Mucosa of rectum (tissue), 2 donors: ENCODE measurements around the gene SINHCAF.
"Not testable (repeated sequence)": the region's sequence is repeated elsewhere in the genome, so short reads cannot be mapped to it uniquely, and the experiment has no call there.

Source experiments
- H3K27ac ChIP-seq, 2 donors: one replicate each; pipeline ENCODE4 v1.7.0; 2013; ENCODE audit warnings: inconsistent platforms in 2 of 2, low read depth in 2 of 2, low read length in 2 of 2
- H3K27me3 ChIP-seq, 2 donors: one replicate each; pipeline ENCODE4 v1.7.0; 2013; ENCODE audit warnings: low read length in 2 of 2; ENCODE audit not compliant: control insufficient read depth in 2 of 2, insufficient read depth in 2 of 2
- H3K36me3 ChIP-seq, 2 donors: one replicate each; pipeline ENCODE4 v1.7.0; 2013; ENCODE audit warnings: low read length in 2 of 2; ENCODE audit not compliant: control insufficient read depth in 2 of 2, insufficient read depth in 2 of 2
- H3K4me1 ChIP-seq, 2 donors: one replicate each; pipeline ENCODE4 v1.7.0; 2013; ENCODE audit warnings: low read length in 2 of 2, mild to moderate bottlenecking in 1 of 2; ENCODE audit not compliant: control insufficient read depth in 2 of 2, insufficient read depth in 2 of 2
- H3K4me3 ChIP-seq, 2 donors: one replicate each; pipeline ENCODE4 v1.7.0; 2013; ENCODE audit warnings: low read length in 2 of 2
- H3K9ac ChIP-seq, 2 donors: one replicate each; pipeline ENCODE4 v1.7.0; 2013; ENCODE audit warnings: low read length in 2 of 2, low read depth in 1 of 2, mild to moderate bottlenecking in 1 of 2
- H3K9me3 ChIP-seq, 2 donors: one replicate each; pipeline ENCODE4 v1.7.0; 2013; ENCODE audit warnings: low read length in 2 of 2; ENCODE audit not compliant: control insufficient read depth in 2 of 2
- donor health status: healthy.
- donor health status: Normal muscosa, but diverticular disease.

The SINHCAF gene

GRCh38 chr12:31272607-31273225, 53.2 kb downstream of the SINHCAF start:
- Histone ChIP-seq H3K27ac (no peak overlapping the region), H3K9me3 (no peaks in the 10 kb centered on the region)

DNA sequence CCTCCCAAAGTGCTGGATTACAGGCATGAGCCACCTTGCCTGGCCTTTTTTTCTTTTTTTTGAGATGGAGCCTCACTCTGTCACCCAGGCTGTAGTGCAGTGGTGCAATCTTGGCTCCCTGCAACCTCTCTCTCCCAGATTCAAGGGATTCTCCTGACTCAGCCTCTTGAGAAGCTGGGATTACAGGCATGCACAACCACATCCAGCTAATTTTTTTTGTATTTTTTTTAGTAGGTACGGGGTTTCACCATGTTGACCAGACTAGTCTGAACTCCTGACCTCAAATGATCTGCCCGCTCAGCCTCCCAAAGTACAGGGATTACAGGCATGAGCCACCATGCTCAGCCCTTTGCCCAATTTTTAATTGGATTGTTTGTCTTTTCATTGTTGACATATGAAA, 58.0 kb downstream of the SINHCAF start:
- H3K9me3 ChIP-seq, result no peaks in the 10 kb centered on the region
- peaks cover 0 to 2% of the 10 kb centered on the region in 2 donors for H3K36me3 ChIP-seq
- H3K27ac ChIP-seq, result no peak overlapping the region
- H3K4me3 ChIP-seq, result no peak overlapping the region
- no peaks in the 10 kb centered on the region for H3K4me1 ChIP-seq
- H3K9ac ChIP-seq, result no peak overlapping the region
- H3K27me3 ChIP-seq, result no peaks in the 10 kb centered on the region

More at GRCh38 chr12:31272607-31273225, 53.2 kb downstream of the SINHCAF start:
- H3K27me3 ChIP-seq, result no peaks in the 10 kb centered on the region
- peaks cover 3 to 10% of the 10 kb centered on the region in 2 donors for H3K36me3 ChIP-seq
- H3K9ac ChIP-seq, result no peak overlapping the region
- no peak overlapping the region for H3K4me3 ChIP-seq
- H3K4me1 ChIP-seq, result no peaks in the 10 kb centered on the region

GRCh38 chr12:31265722-31266121, 60.2 kb downstream of the SINHCAF start:
- H3K27me3 ChIP-seq, result no peaks in the 10 kb centered on the region
- H3K27ac ChIP-seq, result no peak overlapping the region
- no peaks in the 10 kb centered on the region for H3K4me1 ChIP-seq
- peaks cover 0 to 2% of the 10 kb centered on the region in 2 donors for H3K36me3 ChIP-seq
- no peaks in the 10 kb centered on the region for H3K9me3 ChIP-seq
- no peak overlapping the region for H3K9ac ChIP-seq
- H3K4me3 ChIP-seq, result no peak overlapping the region

DNA sequence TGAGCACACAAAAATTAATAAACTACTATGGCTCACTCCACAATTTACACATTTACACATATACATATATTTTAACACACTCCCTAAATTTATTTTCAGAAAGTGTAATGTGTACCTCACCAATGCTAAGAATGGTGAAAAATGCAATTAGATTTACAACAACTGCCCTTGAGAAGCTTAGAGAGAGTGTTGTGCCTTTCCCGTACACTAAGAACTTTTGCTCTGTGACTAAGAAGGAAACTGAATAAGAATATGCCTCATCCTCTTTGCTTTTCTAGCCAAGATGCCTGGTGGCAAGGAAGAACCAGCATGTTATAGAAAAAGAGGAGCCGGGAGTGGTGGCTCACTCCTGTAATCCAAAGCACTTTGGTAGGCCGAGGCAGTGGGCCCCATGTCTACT, 62.3 kb downstream of the SINHCAF start:
- Histone ChIP-seq H3K9me3 (no peaks in the 10 kb centered on the region), H3K4me1 (no peaks in the 10 kb centered on the region)

DNA sequence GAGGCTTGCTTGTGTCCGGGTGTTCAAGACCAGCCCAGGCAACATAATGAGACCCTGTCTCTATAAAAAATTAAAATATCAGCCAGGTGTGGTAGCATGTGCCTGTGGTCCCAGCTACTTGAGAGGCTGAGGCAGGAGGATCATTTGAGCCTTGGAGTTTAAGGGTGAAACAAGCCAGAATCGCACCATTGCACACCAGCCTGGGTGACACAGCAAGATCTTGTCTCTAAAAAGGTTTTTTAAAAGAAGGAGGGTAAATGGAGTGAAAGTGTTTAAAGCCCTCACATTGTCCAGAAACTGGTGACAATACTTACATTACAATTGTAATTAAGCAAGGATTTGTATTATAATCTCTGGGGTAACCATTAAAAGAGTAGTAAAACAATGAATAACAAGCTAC, 64.2 kb downstream of the SINHCAF start:
- no peak overlapping the region for H3K9ac ChIP-seq
- no peaks in the 10 kb centered on the region for H3K27me3 ChIP-seq
- no peaks in the 10 kb centered on the region for H3K9me3 ChIP-seq
- no peaks in the 10 kb centered on the region for H3K4me1 ChIP-seq
- no peak overlapping the region for H3K27ac ChIP-seq
- H3K4me3 ChIP-seq, result no peak overlapping the region
- no peaks in the 10 kb centered on the region for H3K36me3 ChIP-seq

More for the DNA sequence above, 62.3 kb downstream of the SINHCAF start:
- Histone ChIP-seq H3K27me3 (no peaks in the 10 kb centered on the region), H3K27ac (no peak overlapping the region), H3K9ac (no peak overlapping the region), H3K36me3 (no peaks in the 10 kb centered on the region), H3K4me3 (no peak overlapping the region)

DNA sequence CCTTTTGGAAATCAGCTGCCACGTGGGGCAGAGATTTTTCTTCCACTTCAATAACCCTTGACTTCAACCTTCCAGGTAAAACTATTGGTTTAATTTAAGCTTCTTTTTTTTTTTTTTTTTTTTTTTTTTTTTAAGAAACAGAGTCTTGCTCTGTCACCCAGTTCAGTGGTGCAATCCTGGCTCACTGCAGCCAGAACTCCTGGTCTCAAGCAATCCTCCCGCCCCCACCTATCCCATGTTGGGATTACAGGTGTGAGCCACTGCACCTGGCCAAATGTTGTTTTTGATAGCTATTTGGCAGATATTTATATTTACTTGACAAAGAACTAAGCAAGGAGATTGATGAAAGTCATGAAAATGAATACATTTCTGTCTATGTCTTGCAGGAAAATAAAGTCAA, 65.1 kb downstream of the SINHCAF start:
- Histone ChIP-seq H3K4me3 (no peak overlapping the region), H3K4me1 (no peaks in the 10 kb centered on the region), H3K9ac (no peak overlapping the region), H3K27me3 (no peaks in the 10 kb centered on the region), H3K9me3 (no peaks in the 10 kb centered on the region), H3K27ac (no peak overlapping the region), H3K36me3 (no peaks in the 10 kb centered on the region)

- Histone ChIP-seq H3K4me1 (no peaks in the 10 kb centered on the region), H3K9me3 (no peaks in the 10 kb centered on the region), H3K27ac (no peak overlapping the region), H3K9ac (no peak overlapping the region), H3K4me3 (no peak overlapping the region), H3K27me3 (no peaks in the 10 kb centered on the region), H3K36me3 (no peaks in the 10 kb centered on the region)
These were observed 66.6 kb downstream of the SINHCAF start for GRCh38 chr12:31259136-31259886.

DNA sequence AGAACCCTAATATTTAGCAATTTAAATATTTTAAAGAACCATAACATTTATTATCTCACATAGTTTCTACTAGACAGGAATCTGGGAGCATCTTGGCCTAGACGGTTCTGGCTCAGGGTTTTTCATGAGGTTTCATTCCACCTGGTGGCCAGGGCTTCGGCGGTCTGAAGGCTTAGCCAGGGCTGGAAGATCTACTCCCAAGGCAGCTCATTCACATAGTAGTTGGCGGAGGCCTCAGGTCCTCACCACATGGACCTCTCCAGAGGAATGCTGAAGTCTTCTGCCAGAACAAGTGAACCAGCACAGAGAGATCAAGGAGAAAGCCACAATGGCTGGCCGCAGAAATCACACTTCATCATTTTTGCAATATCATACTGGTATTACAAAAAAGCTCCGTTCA, 68.2 kb downstream of the SINHCAF start:
- Histone ChIP-seq H3K4me1 (no peaks in the 10 kb centered on the region), H3K27ac (no peak overlapping the region), H3K9ac (no peak overlapping the region)

GRCh38 chr12:31251707-31252611, 74.0 kb downstream of the SINHCAF start:
- H3K9ac ChIP-seq, H3K36me3 ChIP-seq, H3K4me1 ChIP-seq, H3K27me3 ChIP-seq, H3K27ac ChIP-seq, H3K9me3 ChIP-seq, H3K4me3 ChIP-seq: not testable (repeated sequence)

More for the DNA sequence above, 68.2 kb downstream of the SINHCAF start:
- H3K27me3 ChIP-seq, result no peaks in the 10 kb centered on the region
- H3K9me3 ChIP-seq, result no peaks in the 10 kb centered on the region
- no peaks in the 10 kb centered on the region for H3K36me3 ChIP-seq
- no peak overlapping the region for H3K4me3 ChIP-seq

GRCh38 chr12:31250179-31250578, 75.8 kb downstream of the SINHCAF start:
- no peaks in the 10 kb centered on the region for H3K4me1 ChIP-seq
- H3K27ac ChIP-seq, result no peak overlapping the region
- H3K9ac ChIP-seq, result no peak overlapping the region
- H3K27me3 ChIP-seq, result no peaks in the 10 kb centered on the region
- H3K9me3 ChIP-seq, result no peaks in the 10 kb centered on the region
- no peaks in the 10 kb centered on the region for H3K36me3 ChIP-seq
- H3K4me3 ChIP-seq, result no peak overlapping the region
